Neutrophil (primary cell): ENCODE data around the gene SLFN12L.
"Not testable (repeated sequence)": the region's sequence is repeated elsewhere in the genome, so short reads cannot be mapped to it uniquely, and the experiment has no call there.

ENCODE experiments used
- H3K27ac ChIP-seq: fragments of 200-600 bp; sonication (generic); 2 replicates; pipeline ENCODE4 v1.5.1; 2016; ENCODE audit warnings: mild to moderate bottlenecking, moderate library complexity
- H3K27me3 ChIP-seq: fragments of 200-600 bp; sonication (generic); 2 replicates; pipeline ENCODE4 v1.6.0; 2016; ENCODE audit warnings: mild to moderate bottlenecking
- H3K36me3 ChIP-seq: fragments of 200-600 bp; sonication (generic); 2 replicates; pipeline ENCODE4 v1.5.1; 2017
- H3K4me1 ChIP-seq, 2 experiments: fragments of 200-600 bp in 1 of 2; sonication (generic) in 1 of 2; 1 replicate in 1 of 2; 2 replicates in 1 of 2; pipeline versions ENCODE4 v1.5.1 to v1.6.1; 2013 to 2016; ENCODE audit warnings: low read depth in 1 of 2, low read length in 1 of 2, mild to moderate bottlenecking in 1 of 2, moderate library complexity in 1 of 2; ENCODE audit not compliant: control insufficient read depth in 1 of 2, insufficient read depth in 1 of 2
- H3K4me3 ChIP-seq, 2 experiments: fragments of 200-600 bp in 1 of 2; sonication (generic) in 1 of 2; 1 replicate in 1 of 2; 2 replicates in 1 of 2; pipeline ENCODE4 v1.5.1; 2013 to 2016; ENCODE audit warnings: low read depth in 1 of 2, low read length in 1 of 2, mild to moderate bottlenecking in 1 of 2, moderate library complexity in 1 of 2
- H3K9me3 ChIP-seq: fragments of 200-600 bp; sonication (generic); 2 replicates; pipeline ENCODE4 v1.5.1; 2016
- TF ChIP-seq, protein P1 (sequence below): fragments of 200-600 bp; sonication (generic); IDR thresholded peaks from 2 replicates; pipeline ENCODE4 v1.5.1; 2016; ENCODE audit warnings: antibody characterized with exemption

The SLFN12L gene

DNA sequence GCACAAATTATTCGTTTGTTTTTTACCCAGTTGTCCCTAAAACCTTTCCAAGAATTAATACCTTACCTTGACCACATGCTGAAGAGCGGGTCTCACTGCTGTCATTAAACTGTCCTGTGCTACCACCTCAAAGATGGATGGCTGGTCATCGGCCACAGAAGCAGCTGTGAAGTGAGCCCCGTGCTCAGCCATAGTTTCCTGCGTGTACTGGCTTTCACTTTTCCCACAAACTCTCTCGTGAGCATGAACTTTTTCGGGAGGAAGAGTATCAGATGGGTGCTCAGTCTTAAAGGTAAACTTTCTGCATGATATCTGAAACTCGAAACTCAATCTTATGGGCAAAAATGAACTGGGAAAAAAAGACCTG lies 40.3 kb upstream of the SLFN12L start:
- peaks cover 20% of the 10 kb centered on the region for H3K36me3 ChIP-seq
- peaks cover 9% of the 10 kb centered on the region for H3K27me3 ChIP-seq
- H3K4me1 ChIP-seq = peaks cover 11 to 15% of the 10 kb centered on the region in 2 experiments
- peak overlapping the region; percentile 78 for H3K4me3 ChIP-seq
- H3K27ac ChIP-seq = peak overlapping the region; percentile 89
- H3K9me3 ChIP-seq = no peaks in the 10 kb centered on the region
- TF ChIP-seq, protein P1, sequence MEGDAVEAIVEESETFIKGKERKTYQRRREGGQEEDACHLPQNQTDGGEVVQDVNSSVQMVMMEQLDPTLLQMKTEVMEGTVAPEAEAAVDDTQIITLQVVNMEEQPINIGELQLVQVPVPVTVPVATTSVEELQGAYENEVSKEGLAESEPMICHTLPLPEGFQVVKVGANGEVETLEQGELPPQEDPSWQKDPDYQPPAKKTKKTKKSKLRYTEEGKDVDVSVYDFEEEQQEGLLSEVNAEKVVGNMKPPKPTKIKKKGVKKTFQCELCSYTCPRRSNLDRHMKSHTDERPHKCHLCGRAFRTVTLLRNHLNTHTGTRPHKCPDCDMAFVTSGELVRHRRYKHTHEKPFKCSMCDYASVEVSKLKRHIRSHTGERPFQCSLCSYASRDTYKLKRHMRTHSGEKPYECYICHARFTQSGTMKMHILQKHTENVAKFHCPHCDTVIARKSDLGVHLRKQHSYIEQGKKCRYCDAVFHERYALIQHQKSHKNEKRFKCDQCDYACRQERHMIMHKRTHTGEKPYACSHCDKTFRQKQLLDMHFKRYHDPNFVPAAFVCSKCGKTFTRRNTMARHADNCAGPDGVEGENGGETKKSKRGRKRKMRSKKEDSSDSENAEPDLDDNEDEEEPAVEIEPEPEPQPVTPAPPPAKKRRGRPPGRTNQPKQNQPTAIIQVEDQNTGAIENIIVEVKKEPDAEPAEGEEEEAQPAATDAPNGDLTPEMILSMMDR = no peak

- Histone ChIP-seq H3K36me3 (peaks cover 20% of the 10 kb centered on the region), H3K27ac (no peak overlapping the region), H3K27me3 (no peaks in the 10 kb centered on the region), H3K9me3 (no peaks in the 10 kb centered on the region), H3K4me1 (peaks cover 11 to 15% of the 10 kb centered on the region in 2 experiments), H3K4me3 (no peak overlapping the region)
- TF ChIP-seq, protein P1 = no peak
These were observed 38.3 kb upstream of the SLFN12L start for GRCh38 chr17:35575759-35576158.

DNA sequence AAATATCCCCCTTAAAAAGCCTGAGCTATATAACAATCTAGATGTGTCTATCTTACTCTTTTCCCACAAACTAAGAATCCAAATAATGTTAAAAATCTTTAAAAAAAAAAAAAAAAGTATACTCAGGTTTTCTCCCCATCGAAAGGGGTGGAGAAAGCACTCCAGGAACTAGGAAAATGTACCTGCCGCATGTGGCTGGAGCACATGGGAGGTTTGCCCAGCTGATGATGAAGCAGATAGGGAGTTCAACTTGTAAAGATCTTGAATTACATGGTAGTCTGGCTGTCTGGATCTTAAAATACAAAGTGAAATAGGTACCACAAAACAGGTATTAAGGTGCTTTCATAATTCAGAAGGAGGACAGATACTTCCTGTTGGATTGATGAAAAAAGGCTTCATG lies 31.9 kb upstream of the SLFN12L start:
- Histone ChIP-seq H3K27ac (no peak overlapping the region), H3K36me3 (peaks cover 9% of the 10 kb centered on the region), H3K9me3 (no peaks in the 10 kb centered on the region), H3K4me3 (no peak overlapping the region), H3K27me3 (peaks cover 20% of the 10 kb centered on the region), H3K4me1 (peaks cover 14 to 23% of the 10 kb centered on the region in 2 experiments)
- TF ChIP-seq, protein P1 = no peak

GRCh38 chr17:35568561-35568960 lies 31.1 kb upstream of the SLFN12L start:
- Histone ChIP-seq H3K27ac (peak overlapping the region; percentile 82), H3K36me3 (peaks cover under 1% of the 10 kb centered on the region), H3K27me3 (peaks cover 20% of the 10 kb centered on the region), H3K4me3 (peak overlapping the region; percentile 75 to 80), H3K4me1 (peaks cover 14 to 23% of the 10 kb centered on the region in 2 experiments), H3K9me3 (no peaks in the 10 kb centered on the region)
- TF ChIP-seq, protein P1 = no peak

- TF ChIP-seq, protein P1 = no peak
- no peaks in the 10 kb centered on the region for H3K36me3 ChIP-seq
- H3K27ac ChIP-seq = no peak overlapping the region
- peaks cover 20% of the 10 kb centered on the region for H3K27me3 ChIP-seq
- no peaks in the 10 kb centered on the region for H3K9me3 ChIP-seq
- H3K4me3 ChIP-seq = peak overlapping the region in 1 of 2 experiments; percentile 75
- peaks cover 14 to 23% of the 10 kb centered on the region in 2 experiments for H3K4me1 ChIP-seq
These were observed 29.5 kb upstream of the SLFN12L start for GRCh38 chr17:35566968-35567367.

GRCh38 chr17:35563181-35563580 lies 25.7 kb upstream of the SLFN12L start:
- not testable (repeated sequence) for H3K4me1 ChIP-seq, H3K9me3 ChIP-seq, H3K4me3 ChIP-seq, H3K27ac ChIP-seq, H3K36me3 ChIP-seq
- H3K27me3 ChIP-seq = peaks cover 25% of the 10 kb centered on the region
